Measurements from ENCODE around the gene CSF1.
"Not testable (repeated sequence)": the region's sequence is repeated elsewhere in the genome, so short reads cannot be mapped to it uniquely, and the experiment has no call there.

Gene CSF1, protein sequence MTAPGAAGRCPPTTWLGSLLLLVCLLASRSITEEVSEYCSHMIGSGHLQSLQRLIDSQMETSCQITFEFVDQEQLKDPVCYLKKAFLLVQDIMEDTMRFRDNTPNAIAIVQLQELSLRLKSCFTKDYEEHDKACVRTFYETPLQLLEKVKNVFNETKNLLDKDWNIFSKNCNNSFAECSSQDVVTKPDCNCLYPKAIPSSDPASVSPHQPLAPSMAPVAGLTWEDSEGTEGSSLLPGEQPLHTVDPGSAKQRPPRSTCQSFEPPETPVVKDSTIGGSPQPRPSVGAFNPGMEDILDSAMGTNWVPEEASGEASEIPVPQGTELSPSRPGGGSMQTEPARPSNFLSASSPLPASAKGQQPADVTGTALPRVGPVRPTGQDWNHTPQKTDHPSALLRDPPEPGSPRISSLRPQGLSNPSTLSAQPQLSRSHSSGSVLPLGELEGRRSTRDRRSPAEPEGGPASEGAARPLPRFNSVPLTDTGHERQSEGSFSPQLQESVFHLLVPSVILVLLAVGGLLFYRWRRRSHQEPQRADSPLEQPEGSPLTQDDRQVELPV

DNA sequence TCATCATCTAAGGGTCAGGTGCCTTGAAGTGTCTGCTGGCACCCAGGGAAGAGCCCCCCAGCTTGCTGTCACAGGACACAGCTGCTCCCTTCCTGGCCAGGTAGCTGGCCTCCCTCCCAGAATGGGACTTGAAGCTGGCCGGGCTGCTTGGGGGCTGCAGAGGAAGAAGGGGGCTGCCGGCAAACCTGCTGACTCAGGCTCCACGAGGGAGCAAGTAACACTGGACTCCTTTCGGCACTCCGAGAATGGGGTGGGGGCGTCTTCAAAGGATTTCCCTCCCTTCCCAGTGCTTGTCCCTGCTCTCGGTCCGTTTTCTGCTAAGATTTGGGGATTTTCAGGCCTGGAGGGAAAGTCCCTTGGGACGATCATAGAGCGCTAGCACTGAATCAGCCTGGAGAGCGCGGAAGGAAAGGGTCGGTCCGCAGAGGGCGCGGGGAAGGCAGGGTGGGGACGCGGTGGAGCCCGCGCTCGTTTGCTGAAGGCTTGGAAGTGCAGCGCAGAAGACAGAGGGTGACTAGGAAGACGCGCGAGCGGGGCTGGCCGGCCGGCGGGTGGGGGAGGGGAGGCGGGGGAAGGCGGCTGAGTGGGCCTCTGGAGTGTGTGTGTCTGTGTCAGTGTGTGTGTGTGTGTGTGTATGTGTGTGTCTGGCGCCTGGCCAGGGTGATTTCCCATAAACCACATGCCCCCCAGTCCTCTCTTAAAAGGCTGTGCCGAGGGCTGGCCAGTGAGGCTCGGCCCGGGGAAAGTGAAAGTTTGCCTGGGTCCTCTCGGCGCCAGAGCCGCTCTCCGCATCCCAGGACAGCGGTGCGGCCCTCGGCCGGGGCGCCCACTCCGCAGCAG, at the start of gene CSF1:
Gene CSF1 (plus strand): TSS at position 727 of the 840 bp plus-strand sequence. CDS start 175 bp downstream, outside the sequence.
- FAIRE-seq, result no peak

DNA sequence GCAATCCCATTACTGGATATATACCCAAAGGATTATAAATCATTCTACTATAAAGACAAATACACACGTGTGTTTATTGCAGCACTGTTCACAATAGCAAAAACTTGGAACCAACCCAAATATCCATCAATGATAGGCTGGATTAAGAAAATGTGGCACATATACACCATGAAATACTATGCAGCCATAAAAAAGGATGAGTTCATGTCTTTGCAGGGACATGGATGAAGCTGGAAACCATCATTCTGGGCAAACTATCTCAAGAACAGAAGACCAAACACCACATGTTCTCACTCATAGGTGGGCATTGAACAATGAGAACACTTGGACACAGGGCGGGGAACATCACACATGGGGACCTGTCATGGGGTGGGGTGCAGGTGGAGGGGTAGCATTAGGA, 49.0 kb upstream of the CSF1 start:
- FAIRE-seq; DNase-seq (ENCODE audit: low spot score): not testable (repeated sequence)

More for the DNA sequence above, at the start of gene CSF1:
- peak; percentile 81 for DNase-seq (ENCODE audit: low spot score)

DNA sequence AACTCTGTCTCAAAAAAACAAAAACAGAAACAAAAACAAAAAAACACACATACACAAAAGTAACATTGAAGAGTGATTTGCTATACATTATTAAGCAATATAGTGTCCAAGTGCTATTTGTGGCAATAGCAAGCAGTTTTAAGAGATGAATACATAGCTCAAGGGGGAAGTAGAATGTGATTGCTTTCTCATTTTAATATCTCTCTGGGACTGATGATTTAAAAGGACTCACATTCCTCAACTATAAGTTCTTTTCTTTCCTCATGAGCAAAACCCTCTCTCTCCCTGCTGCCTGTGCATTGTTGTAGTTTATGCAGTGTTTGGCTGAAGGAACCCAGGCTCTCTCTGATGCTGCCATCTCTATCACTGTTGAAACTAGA, 47.0 kb upstream of the CSF1 start:
- FAIRE-seq (no peak), DNase-seq (ENCODE audit: low spot score) (no peak)

DNA sequence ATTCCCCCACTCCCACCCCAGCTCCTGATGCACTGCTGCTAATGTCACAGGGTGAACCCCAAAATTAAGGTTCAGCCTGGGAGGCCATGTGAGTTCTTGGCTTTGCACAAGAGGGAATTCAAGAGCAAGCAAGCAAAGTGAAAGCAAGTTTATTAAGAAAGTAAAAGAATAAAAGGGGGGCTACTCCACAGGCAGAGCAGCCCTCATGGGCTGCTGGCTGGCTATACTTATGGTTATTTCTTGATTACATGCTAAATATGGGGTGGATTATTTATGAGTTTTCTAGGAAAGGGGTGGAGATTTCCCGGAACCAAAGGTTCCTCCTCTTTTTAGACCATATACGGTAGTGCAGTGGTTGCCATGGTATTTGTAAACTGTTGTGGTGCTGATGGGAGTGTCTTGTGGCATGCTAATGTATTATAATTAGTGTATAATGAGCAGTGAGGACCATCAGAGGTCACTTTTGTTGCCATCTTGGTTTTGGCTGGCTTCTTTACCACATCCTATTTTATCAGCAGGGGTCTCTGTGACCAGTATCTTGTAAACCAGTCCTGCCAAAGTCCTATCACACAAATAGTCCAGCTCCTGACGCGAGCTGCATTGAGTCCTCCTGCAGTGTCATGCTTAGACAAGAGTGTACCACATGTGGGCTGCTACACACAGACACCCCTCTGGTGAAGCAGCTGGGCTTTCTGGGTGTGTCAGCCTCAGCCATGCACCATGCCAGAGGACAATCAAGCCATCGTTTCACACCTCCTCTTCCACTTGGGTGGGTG, 46.4 kb upstream of the CSF1 start:
- DNase-seq (ENCODE audit: low spot score) (no peak), FAIRE-seq (no peak)

DNA sequence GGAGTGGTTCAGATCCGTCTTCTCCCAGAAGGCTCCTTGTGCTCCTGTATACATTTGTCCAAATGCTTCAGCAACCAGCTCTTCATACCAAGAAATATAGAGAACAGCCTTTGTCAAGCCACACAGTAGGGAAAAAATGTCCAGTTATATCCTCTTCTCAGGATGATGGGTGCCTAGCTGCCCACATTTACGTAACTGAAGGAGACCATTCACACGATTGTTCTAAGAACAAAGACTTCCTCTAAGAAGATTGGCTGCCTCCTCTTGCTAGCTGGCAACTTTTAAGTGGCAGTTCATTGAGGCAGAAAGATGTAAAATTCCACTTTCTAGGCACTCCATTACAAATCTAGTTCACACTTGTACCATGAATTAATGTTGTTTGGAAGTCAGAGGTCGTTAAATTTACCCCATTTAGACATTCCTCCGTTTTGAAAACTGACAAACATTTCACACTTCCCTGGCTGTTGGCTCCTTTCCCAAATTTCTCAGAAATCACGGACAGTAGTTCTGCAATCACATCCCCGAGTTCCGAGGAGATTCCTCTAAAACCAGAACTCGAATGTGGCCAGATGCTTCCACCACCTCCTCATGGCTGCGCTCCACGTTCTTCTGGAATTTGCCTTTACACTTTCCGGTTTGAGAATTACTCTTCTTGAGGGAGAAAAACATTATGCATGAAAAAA, 45.6 kb upstream of the CSF1 start:
- DNase-seq (ENCODE audit: low spot score) (no peak), FAIRE-seq (no peak)

DNA sequence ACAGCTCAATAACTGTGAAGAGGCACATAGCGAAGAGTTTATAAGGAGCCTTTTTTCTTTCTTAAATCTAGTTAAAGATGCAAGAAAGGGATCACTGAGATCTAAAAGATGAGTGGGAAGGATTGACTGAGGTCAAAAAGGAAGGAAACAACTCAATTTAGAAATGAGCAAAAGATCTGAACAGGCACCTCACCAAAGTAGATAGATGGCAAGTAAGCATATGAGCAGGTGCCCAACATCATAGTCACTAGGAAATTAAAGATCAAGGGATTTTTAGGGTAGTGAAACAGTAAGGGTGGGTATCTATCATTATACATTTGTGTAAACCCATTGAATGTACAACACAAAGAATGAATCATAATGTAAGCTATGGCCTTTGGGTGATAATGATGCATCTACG, 44.6 kb upstream of the CSF1 start:
- FAIRE-seq (no peak), DNase-seq (ENCODE audit: low spot score) (no peak)

DNA sequence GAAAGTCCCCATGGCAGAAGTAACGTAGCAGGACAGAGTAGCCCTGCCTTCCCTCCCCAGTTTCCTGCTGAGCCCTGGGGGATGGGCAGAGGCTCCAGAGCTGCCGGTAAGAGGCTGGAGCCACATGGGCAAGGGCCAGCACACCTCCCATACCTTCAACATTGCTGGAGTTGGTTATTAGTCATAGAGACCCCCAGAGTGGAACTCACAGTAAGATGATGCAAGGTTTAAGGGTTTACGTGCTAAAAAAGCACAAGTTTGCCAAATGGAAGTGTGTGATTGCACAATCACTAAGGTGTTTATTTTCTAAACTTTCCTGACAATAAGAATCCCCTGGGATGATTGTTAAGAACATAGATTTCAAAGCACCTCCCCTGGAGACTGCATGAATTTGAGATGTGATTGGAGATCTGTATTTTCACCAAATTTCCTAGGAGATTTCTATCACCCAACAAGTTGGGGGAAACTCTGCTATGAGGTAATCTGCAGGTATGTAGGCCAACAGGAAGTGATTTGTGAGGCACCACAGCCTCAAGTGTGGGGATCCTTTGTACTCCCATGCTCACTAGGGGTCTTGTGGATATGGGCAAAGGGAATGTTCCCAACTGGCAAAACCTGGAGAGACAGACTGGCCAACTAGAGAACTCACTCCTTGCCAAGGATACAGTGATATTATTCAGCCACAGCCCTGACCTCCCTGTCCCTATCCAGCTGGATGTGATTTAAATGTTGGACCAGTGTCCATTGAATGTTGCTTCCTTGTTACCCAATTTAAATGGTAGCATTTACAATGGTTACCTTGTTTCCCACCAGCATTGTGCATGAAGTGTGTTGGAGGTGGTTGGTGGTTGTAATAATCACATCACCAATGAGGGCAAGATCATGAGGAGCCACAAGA, 37.1 kb upstream of the CSF1 start:
- DNase-seq (ENCODE audit: low spot score), result no peak
- no peak for FAIRE-seq

DNA sequence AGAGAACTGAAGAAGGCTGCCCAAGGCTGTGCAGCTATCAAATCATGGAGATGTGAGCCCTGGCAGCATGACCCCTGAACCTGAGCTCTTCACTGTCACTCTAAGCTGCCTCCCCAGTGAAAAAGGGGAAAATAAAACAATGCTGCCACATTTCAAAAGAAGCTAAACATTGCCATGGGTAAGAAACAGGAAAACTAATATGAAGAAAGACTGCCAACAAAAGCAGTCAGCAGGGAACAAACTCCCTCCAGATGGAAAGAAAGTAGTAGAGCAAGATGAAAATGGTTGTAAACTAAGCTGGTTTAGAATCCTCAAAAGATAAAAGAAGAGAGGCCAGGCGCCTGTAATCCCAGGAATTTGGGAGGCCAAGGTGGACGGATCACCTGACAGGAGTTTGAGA, 36.2 kb upstream of the CSF1 start:
- DNase-seq (ENCODE audit: low spot score) (no peak), FAIRE-seq (no peak)

DNA sequence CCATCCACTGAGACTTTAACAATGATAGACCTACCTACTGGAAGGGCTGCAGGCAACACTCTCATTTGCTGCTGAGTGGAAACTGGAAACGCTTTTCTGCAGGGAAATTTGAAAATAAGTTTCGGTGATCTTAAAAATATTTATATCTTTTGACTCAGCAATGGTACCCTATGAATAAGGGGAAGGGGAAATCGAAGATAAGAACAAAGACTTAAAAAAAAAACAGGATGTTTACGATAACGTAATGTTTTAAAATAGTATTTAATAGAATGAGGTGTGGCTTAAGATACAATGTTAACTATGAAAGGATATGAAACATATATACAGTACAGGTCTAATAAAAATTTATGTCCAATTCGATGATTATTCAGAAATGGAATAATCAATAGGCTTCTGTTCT, 34.8 kb upstream of the CSF1 start:
- DNase-seq (ENCODE audit: low spot score) (no peak), FAIRE-seq (no peak)

DNA sequence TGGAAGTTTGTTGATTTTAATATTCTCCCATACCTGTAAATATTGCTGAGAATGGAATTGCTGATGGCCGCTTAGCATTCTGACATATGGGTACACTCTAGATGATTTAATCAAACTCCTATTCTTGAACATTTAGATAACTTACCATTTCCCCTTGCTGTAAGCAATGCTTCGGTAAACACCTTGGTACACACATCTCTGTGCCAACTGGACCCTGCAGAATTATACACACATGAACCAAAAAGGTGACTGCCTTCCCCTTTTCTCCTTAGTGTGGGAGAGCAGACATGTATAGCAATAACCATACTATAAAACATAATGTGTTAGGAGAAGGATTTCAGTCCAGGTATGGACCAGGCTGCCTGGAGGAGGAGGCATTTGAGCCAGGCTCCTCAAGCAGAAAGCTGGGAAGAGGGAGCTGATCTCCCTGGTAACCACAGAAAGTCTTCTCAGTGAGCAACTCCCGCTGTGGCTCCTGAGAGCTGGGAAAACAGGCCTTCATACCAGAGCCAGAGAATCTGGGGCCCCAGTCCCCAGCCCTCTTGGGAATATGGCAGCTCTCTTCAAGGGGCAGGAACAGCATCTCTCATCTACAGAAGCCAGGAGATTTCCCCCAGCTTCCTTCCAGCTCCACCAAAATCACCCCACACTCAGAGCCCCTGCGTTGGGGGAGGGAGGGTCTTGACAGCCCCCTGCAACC, 33.9 kb upstream of the CSF1 start:
- DNase-seq (ENCODE audit: low spot score), result peak; percentile 61
- no peak for FAIRE-seq

DNA sequence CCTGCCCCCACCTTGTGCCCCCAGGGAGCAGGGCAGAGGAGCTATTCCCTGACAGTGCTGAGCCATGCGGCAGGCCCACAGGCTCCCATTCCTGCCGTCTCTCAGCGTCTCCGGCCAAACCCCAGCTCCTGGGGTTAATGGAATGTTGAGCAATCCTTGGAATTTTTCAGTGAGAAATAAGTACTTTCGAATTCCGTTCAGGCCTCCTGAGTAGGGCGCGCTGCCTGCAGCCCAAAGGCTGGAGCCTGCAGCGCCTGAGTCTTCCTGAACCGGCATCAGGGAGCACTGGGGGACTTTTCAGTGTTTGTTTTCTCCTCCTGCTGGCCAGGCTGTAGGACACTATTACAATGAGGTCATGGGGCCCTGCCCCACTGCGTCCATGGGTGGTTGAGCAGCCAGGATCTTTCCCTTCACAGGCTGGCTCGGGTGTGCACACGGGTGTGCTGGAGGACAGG, 33.3 kb upstream of the CSF1 start:
- FAIRE-seq, result peak; percentile 93
- peak; percentile 98 for DNase-seq (ENCODE audit: low spot score)

DNA sequence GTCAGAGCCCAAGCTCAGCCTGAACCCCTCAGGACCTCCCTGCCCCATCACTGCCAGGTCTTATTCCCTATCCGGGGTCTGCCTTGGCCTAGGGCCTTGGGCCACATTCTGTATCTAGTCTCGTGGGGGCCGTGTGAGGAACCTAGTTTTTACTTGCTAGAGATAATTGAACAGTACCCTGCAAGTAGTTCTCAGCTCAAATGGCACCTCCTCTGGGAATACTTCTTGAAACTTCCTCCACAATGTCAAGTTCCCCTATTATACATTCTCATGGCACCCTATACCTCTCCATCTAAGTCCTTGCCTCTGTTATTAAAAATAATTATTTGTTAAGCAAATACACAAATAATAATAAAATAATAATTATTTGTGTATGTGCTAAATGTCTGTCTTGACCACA, 32.9 kb upstream of the CSF1 start:
- FAIRE-seq (no peak), DNase-seq (ENCODE audit: low spot score) (no peak)

DNA sequence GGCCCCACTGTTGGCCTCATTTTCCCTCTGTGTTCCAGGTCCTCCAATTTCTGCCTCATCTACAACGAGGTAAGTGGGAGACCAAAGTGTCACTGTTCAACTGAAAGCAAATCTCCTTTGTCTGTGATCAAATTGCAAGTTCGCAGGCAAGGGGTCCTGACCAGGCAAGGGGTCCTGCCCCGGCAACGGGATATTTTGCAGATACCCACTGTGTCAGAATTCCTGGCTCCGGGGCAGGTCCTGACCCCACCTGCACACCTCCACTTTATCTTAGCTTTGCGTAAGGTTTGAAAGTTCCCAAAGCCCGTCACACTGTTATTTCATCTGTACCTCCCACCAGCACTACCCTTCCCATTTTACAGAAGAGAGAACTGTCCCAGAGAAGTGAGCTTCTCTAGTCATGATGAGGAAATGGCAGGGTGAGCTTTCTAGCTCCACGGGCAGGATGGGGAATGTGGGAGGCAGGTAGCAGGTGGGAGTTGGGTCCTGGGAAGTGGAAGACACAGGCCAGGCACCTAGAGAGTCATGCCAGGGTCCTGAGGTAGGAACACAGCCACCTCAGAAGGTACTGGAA, 32.0 kb upstream of the CSF1 start:
- FAIRE-seq (no peak), DNase-seq (ENCODE audit: low spot score) (no peak)

DNA sequence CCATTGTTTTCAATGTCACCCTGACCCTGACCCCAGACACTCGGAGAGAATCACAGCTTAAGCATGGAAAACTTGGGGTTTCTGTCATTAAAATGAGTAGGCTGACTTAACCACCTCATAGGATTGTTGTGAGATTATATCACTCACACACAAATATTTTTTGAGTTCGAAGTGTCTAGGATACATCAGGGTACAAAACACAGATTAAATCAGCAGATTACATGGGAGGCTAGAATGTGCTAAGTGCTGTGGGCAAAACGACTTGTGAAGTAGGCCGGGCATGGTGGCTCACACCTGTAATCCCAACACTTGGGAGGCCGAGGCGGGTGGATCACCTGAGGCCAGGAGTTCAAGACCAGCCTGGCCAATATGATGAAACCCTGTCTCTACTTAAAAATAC, 31.3 kb upstream of the CSF1 start:
- FAIRE-seq; DNase-seq (ENCODE audit: low spot score): not testable (repeated sequence)

DNA sequence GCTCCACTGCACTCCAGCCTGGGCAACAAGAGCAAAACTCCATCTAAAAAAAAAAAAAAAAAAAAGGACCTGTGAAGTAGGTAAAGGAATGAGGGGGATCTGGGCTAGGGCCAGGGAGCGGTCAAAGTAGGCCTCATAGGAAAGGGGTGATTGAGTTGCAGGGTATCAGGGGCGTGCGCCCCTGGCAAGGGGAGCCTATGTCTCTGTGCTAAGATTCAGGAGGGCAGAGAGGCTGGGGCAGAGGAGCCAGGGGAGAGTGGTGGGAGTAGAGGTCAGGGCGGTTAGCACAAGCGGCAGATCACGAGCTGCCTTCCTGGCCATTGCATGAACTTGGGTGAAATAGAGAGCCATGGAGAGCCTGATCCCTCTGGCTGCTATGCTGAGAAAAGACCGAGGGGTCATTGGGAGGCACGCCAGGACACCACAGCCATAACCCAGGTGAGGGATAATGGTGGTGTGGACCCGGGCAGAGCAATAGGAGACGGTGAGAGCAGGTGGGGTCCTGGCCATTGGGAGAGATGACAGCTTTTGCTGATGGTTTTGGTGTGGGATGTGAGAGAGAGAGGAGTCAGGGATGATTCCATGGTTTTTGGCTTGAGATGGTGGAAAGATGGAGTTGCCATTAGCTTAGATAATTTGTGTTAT, 30.6 kb upstream of the CSF1 start:
- FAIRE-seq (no peak), DNase-seq (ENCODE audit: low spot score) (no peak)

DNA sequence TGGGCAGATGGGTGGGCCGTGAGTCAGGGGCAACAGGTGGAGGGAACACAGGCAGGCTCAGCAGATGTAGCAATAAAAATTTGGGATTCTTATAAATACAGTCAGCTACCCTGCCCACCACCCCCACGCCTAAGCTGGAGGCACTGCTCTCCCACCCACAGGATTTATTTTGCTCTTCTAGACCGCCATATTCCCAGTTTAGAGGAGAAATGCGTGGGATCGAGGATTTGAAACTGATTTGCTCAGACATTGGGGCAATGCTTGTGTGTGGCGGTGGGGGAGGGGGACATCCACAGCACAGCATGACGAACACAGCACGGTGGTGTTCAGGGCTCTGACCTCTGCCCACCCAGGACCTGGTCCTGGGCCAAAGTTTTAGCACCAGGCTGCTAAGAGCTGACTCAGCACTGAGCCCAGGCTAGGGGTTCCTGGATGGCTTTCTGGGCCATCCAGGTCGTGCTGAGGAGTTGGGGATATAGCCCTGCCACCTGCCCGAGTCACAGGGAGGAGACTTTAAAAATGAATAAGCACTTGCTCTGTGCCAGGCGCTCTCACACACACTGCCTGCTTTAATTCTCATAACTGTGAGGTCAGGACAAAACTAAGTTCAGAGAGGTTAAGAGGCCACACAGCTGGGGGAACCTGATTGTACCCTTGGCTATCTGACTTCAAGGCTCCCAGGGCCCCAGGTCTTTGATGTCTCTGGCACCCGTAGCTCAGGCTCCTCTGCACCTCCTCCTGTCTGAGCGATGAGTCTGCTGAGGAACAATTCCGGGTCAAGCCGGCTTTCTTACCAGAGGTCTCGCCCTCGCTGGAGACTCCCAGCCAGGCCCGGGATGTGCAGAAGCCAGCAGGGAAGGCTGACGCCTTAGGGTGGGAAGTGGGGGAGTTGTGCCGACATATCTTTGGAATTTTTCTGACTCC, 29.4 kb upstream of the CSF1 start:
- FAIRE-seq, result no peak
- peak; percentile 59 for DNase-seq (ENCODE audit: low spot score)

DNA sequence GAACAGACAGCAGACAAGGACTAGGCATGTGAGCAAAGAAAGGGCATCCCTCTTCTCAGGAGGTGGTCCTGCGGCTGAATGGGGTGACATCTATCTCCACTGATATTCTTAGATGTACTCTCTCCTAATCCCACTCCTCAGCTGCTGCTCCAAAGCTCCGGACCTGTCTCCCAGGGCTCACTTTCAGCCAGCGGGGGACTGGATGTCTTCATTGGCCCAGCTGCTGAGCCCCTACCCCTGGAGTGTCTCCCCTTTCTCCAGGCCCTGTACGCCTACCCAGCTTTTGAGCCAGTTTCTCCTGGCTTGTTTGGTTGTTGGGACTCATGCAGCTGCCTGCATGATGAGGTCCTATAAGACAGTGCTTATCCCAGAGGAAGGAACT, 28.8 kb upstream of the CSF1 start:
- DNase-seq (ENCODE audit: low spot score), result no peak
- no peak for FAIRE-seq

Data from RCC 7860 (cell line).